HEK293 (cell line): ENCODE data around the gene TPRG1.

Experiments
- CTCF ChIA-PET: fragments of 350-600 bp; formaldehyde crosslinking; extraction: SDS; loops from one replicate; lab custom pipeline; 2021; ENCODE audit warnings: antibody characterized with exemption; lab: Yijun Ruan, JAX
- POLR2A ChIA-PET: fragments of 300-600 bp; formaldehyde crosslinking; extraction: SDS; loops from one replicate; lab custom pipeline; 2020; ENCODE audit warnings: antibody characterized with exemption, inconsistent platforms; lab: Yijun Ruan, JAX
- H3K27ac ChIP-seq: fragments of 200-500 bp; sonication (Bioruptor generic); 2 replicates; pipeline ENCODE4 v1.5.1; 2014; ENCODE audit warnings: low read depth, low read length, control low read depth, inconsistent platforms; ENCODE audit errors: extremely low read depth
- H3K36me3 ChIP-seq, 2 experiments: fragments of 200-500 bp in 1 of 2; sonication (Bioruptor generic) in 1 of 2; 1 replicate in 1 of 2; 2 replicates in 1 of 2; pipeline ENCODE4 v1.5.1; 2014 to 2017; ENCODE audit warnings: inconsistent platforms in 2 of 2, low read length in 2 of 2; ENCODE audit not compliant: control insufficient read depth in 2 of 2, insufficient read depth in 1 of 2
- H3K4me1 ChIP-seq: fragments of 200-500 bp; sonication (Bioruptor generic); 2 replicates; pipeline ENCODE4 v1.5.1; 2014; ENCODE audit warnings: mild to moderate bottlenecking, low read length, inconsistent platforms; ENCODE audit not compliant: control insufficient read depth, insufficient read depth
- H3K4me3 ChIP-seq: 2 replicates; pipeline ENCODE4 v1.5.1; 2011; ENCODE audit warnings: low read depth, mild to moderate bottlenecking, control low read depth, low read length, moderate library complexity
- H3K9me3 ChIP-seq: fragments of 200-500 bp; sonication (Bioruptor generic); 2 replicates; pipeline ENCODE4 v1.5.1; 2014; ENCODE audit warnings: low read depth, low read length, inconsistent platforms; ENCODE audit not compliant: control insufficient read depth, insufficient read depth
- EGR2 ChIP-seq: fragments of 450-650 bp; formaldehyde crosslinking; IDR thresholded peaks from 2 replicates; pipeline ENCODE4 v1.5.1; 2016; ENCODE audit warnings: low read depth, missing biosample characterization, missing genetic modification characterization
- GFI1B ChIP-seq: fragments of 450-650 bp; formaldehyde crosslinking; IDR thresholded peaks from 2 replicates; pipeline ENCODE4 v1.5.1; 2016; ENCODE audit warnings: missing biosample characterization, missing genetic modification characterization
- GLIS2 ChIP-seq: fragments of 450-650 bp; formaldehyde crosslinking; IDR thresholded peaks from 2 replicates; pipeline ENCODE4 v1.5.1; 2016; ENCODE audit warnings: missing biosample characterization, missing genetic modification characterization
- KLF10 ChIP-seq: fragments of 450-650 bp; IDR thresholded peaks from 2 replicates; pipeline ENCODE4 v1.5.1; 2018; ENCODE audit warnings: missing biosample characterization, mild to moderate bottlenecking, missing genetic modification characterization
- SCRT2 ChIP-seq: fragments of 450-650 bp; formaldehyde crosslinking; IDR thresholded peaks from 2 replicates; pipeline ENCODE4 v1.5.1; 2016; ENCODE audit warnings: missing biosample characterization, missing genetic modification characterization
- SP2 ChIP-seq: fragments of 450-650 bp; formaldehyde crosslinking; IDR thresholded peaks from 2 replicates; pipeline ENCODE4 v1.5.1; 2016; ENCODE audit warnings: missing biosample characterization, missing genetic modification characterization
- SP7 ChIP-seq: fragments of 450-650 bp; formaldehyde crosslinking; IDR thresholded peaks from 2 replicates; pipeline ENCODE4 v1.5.1; 2016; ENCODE audit warnings: missing biosample characterization, missing genetic modification characterization
- TRIM28 ChIP-seq: IDR thresholded peaks from 2 replicates; pipeline ENCODE4 v1.6.1; 2011; ENCODE audit warnings: low read length, control low read depth, borderline replicate concordance
- ZBTB17 ChIP-seq: fragments of 450-650 bp; formaldehyde crosslinking; IDR thresholded peaks from 2 replicates; pipeline ENCODE4 v1.5.1; 2016; ENCODE audit warnings: missing biosample characterization, missing genetic modification characterization
- ZBTB8A ChIP-seq: fragments of 450-650 bp; formaldehyde crosslinking; IDR thresholded peaks from 2 replicates; pipeline ENCODE4 v1.5.1; 2016; ENCODE audit warnings: missing biosample characterization, missing genetic modification characterization
- ZNF114 ChIP-seq: fragments of 450-650 bp; formaldehyde crosslinking; IDR thresholded peaks from 2 replicates; pipeline ENCODE4 v1.5.0; 2017; ENCODE audit warnings: missing biosample characterization, missing genetic modification characterization
- ZNF146 ChIP-seq: fragments of 450-650 bp; formaldehyde crosslinking; IDR thresholded peaks from 2 replicates; pipeline ENCODE4 v1.5.1; 2016; ENCODE audit warnings: missing biosample characterization, missing genetic modification characterization
- ZNF155 ChIP-seq: fragments of 450-650 bp; formaldehyde crosslinking; IDR thresholded peaks from 2 replicates; pipeline ENCODE4 v1.5.1; 2016; ENCODE audit warnings: missing biosample characterization, missing genetic modification characterization
- ZNF169 ChIP-seq: fragments of 450-650 bp; formaldehyde crosslinking; IDR thresholded peaks from 2 replicates; pipeline ENCODE4 v1.5.1; 2016; ENCODE audit warnings: missing biosample characterization, missing genetic modification characterization
- ZNF2 ChIP-seq: fragments of 450-650 bp; formaldehyde crosslinking; IDR thresholded peaks from 2 replicates; pipeline ENCODE4 v1.5.1; 2016; ENCODE audit warnings: missing biosample characterization, missing genetic modification characterization
- ZNF350 ChIP-seq: fragments of 450-650 bp; formaldehyde crosslinking; IDR thresholded peaks from 2 replicates; pipeline ENCODE4 v1.5.0; 2017; ENCODE audit warnings: missing biosample characterization, mild to moderate bottlenecking, missing genetic modification characterization
- ZNF433 ChIP-seq: fragments of 450-650 bp; formaldehyde crosslinking; IDR thresholded peaks from 2 replicates; pipeline ENCODE4 v1.5.1; 2016; ENCODE audit warnings: missing biosample characterization, missing genetic modification characterization, low read depth
- ZNF610 ChIP-seq: fragments of 450-650 bp; formaldehyde crosslinking; IDR thresholded peaks from 2 replicates; pipeline ENCODE4 v1.5.1; 2016; ENCODE audit warnings: missing biosample characterization, missing genetic modification characterization, borderline replicate concordance
- ZNF623 ChIP-seq: fragments of 450-650 bp; formaldehyde crosslinking; IDR thresholded peaks from 2 replicates; pipeline ENCODE4 v1.5.1; 2016; ENCODE audit warnings: missing biosample characterization, missing genetic modification characterization
- ZNF664 ChIP-seq: fragments of 450-650 bp; formaldehyde crosslinking; IDR thresholded peaks from 2 replicates; pipeline ENCODE4 v1.5.1; 2016; ENCODE audit warnings: missing biosample characterization, missing genetic modification characterization
- ZNF777 ChIP-seq: fragments of 450-650 bp; formaldehyde crosslinking; IDR thresholded peaks from 2 replicates; pipeline ENCODE4 v1.5.1; 2017; ENCODE audit warnings: missing biosample characterization, missing genetic modification characterization, borderline replicate concordance
- TF ChIP-seq, protein P1 (sequence below): fragments of 450-650 bp; formaldehyde crosslinking; IDR thresholded peaks from 2 replicates; pipeline ENCODE4 v1.5.1; 2016; ENCODE audit warnings: missing biosample characterization, missing genetic modification characterization
- TF ChIP-seq, protein P2 (sequence below): fragments of 450-650 bp; formaldehyde crosslinking; IDR thresholded peaks from 2 replicates; pipeline ENCODE4 v1.5.1; 2016; ENCODE audit warnings: missing biosample characterization, missing genetic modification characterization
- TF ChIP-seq, protein P3 (sequence below): sonication (generic); formaldehyde crosslinking; IDR thresholded peaks from 2 replicates; pipeline ENCODE4 v1.8.1; 2022; ENCODE audit warnings: mild to moderate bottlenecking, moderate library complexity, missing genetic modification reagents

Gene TPRG1

DNA sequence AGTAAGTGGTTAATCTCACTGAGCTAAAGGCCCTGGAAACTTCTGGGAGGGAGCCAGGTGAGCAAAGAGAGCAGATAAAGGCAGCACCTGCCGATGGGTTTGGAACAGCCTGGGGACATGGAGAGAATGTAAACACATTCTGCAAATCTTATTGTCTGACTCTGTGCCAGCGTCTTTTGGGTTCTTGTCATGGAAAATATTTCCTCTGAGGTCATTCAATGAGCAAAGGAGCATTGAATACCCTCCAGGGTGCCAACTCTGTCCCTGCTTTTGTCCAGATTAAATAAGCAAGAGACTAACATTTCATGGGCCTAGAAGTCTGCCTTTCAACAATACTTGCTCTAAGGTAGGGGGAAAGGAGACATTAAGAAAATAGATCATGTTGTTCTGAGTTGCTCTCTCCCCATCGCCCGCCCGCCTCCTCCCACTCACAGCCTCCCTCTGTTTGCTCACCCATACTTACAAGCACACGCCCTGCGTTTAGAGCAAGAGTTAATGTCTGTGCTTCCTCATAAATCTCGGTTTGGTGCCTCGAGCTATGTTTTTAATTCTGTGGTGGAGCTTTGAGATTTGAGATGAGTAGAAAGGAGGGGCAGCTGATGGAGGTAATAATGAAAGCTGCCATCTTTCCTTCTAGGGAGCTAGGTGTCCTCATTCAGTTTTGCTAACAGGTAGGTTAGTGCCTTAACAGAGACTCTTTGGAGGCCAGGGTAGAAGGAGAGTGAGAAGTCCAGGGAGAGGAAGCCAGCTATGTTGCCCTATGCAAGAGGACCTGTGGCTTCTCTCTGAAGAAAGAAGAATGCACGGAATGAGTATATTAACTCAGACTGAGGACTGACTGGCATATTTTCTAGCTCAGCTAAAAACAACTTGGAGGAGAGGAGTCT, 132.9 kb downstream of the TPRG1 start (continued):
- TF ChIP-seq, protein P1, sequence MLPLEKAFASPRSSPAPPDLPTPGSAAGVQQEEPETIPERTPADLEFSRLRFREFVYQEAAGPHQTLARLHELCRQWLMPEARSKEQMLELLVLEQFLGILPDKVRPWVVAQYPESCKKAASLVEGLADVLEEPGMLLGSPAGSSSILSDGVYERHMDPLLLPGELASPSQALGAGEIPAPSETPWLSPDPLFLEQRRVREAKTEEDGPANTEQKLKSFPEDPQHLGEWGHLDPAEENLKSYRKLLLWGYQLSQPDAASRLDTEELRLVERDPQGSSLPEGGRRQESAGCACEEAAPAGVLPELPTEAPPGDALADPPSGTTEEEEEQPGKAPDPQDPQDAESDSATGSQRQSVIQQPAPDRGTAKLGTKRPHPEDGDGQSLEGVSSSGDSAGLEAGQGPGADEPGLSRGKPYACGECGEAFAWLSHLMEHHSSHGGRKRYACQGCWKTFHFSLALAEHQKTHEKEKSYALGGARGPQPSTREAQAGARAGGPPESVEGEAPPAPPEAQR (tag by site-specific recombination), result no peak
- no peak for TF ChIP-seq ZNF433 (tag by site-specific recombination)
- TF ChIP-seq, protein P2, sequence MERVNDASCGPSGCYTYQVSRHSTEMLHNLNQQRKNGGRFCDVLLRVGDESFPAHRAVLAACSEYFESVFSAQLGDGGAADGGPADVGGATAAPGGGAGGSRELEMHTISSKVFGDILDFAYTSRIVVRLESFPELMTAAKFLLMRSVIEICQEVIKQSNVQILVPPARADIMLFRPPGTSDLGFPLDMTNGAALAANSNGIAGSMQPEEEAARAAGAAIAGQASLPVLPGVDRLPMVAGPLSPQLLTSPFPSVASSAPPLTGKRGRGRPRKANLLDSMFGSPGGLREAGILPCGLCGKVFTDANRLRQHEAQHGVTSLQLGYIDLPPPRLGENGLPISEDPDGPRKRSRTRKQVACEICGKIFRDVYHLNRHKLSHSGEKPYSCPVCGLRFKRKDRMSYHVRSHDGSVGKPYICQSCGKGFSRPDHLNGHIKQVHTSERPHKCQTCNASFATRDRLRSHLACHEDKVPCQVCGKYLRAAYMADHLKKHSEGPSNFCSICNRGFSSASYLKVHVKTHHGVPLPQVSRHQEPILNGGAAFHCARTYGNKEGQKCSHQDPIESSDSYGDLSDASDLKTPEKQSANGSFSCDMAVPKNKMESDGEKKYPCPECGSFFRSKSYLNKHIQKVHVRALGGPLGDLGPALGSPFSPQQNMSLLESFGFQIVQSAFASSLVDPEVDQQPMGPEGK (tag by site-specific recombination), result no peak
- no peak for TF ChIP-seq ZNF169 (tag by site-specific recombination)
- no peak for TF ChIP-seq ZNF777 (tag by site-specific recombination)
- TF ChIP-seq ZNF155 (tag by site-specific recombination), result no peak
- TF ChIP-seq, protein P3, sequence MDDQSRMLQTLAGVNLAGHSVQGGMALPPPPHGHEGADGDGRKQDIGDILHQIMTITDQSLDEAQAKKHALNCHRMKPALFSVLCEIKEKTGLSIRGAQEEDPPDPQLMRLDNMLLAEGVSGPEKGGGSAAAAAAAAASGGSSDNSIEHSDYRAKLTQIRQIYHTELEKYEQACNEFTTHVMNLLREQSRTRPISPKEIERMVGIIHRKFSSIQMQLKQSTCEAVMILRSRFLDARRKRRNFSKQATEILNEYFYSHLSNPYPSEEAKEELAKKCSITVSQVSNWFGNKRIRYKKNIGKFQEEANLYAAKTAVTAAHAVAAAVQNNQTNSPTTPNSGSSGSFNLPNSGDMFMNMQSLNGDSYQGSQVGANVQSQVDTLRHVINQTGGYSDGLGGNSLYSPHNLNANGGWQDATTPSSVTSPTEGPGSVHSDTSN (CRISPR knock-in tag), result no peak
- TF ChIP-seq ZNF114 (tag by site-specific recombination), result no peak
- no peak for TF ChIP-seq ZNF623
- peak; percentile 86 for TF ChIP-seq EGR2 (tag by site-specific recombination)
- TF ChIP-seq ZNF146, result no peak
- no peak for TF ChIP-seq ZNF350
- peak; percentile 84 for TF ChIP-seq GFI1B
- 0 out of 2 replicates have a peak, but pooled peaks have one; percentile 23 for TF ChIP-seq GLIS2
- no peak for TF ChIP-seq SP2 (tag by site-specific recombination)
- TF ChIP-seq TRIM28, result 0 out of 2 replicates have a peak, but pooled peaks have one; percentile 23

DNA sequence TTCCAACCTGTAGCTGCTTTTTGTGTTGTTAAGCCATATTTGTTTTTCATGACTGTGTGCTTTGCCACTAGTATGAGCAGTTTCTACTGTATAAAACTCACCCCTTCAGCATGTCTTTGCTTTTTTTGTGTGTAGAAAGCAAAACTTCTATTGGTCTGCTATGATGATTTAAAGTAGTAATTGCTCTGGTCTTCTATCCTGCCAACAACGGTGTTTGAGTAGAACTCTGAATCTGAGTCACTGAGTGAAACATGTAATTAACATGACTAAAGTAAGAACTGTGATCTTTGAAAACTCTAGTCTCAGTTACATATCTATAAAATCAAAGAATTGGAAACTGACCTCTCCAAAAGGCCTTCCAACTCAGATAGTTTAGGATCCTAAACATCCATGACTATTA, 133.6 kb downstream of the TPRG1 start:
- peak overlapping the region; percentile 56 for H3K27ac ChIP-seq
- H3K4me3 ChIP-seq, result no peak overlapping the region
- H3K36me3 ChIP-seq, result no peaks in the 10 kb centered on the region
- no peaks in the 10 kb centered on the region for H3K9me3 ChIP-seq
- peaks cover 13% of the 10 kb centered on the region for H3K4me1 ChIP-seq
- CTCF ChIA-PET, result interaction anchor here (1.0 kb wide), 1 partner anchor 14 kb away, joined by 3 read pairs; no protein-coding TSS in a partner anchor
- no peak for TF ChIP-seq KLF10 (tag by site-specific recombination)
- TF ChIP-seq ZNF2 (tag by site-specific recombination), result no peak
- TF ChIP-seq ZBTB8A (tag by site-specific recombination), result no peak
- TF ChIP-seq ZNF664, result no peak
- no peak for TF ChIP-seq ZBTB17 (tag by site-specific recombination)
- no peak for TF ChIP-seq ZNF610 (tag by site-specific recombination)
- 0 out of 2 replicates have a peak, but pooled peaks have one; percentile 29 for TF ChIP-seq SCRT2 (tag by site-specific recombination)
- peak; percentile 24; the same call in 1 of the 2 replicates for TF ChIP-seq SP7 (tag by site-specific recombination)
- POLR2A ChIA-PET, result interaction anchor here (2.8 kb wide), 1 partner anchor 19 kb away, joined by 18 read pairs; no protein-coding TSS in a partner anchor
